WTC11 (cell line): ENCODE results near the gene TMEM92. TPM values are rescaled to one million over a fixed set of nuclear protein-coding genes. Genes with fewer than 3 reads are reported as not detected.

ENCODE experiments used
- ATAC-seq: fragments of 200-7000 bp; cut with Tn5 transposase; 2 replicates; pipeline ENCODE4 v1.10.0; 2021; ENCODE audit warnings: mild to moderate bottlenecking, moderate library complexity
- CTCF ChIA-PET: fragments of 300-600 bp; sonication (Branson Sonifier 250); formaldehyde crosslinking; loops from one replicate; lab custom pipeline; 2021; ENCODE audit warnings: antibody characterized with exemption; lab: Charles Lee
- POLR2A ChIA-PET: fragments of 350-600 bp; sonication (Branson Sonifier 250); formaldehyde crosslinking; loops from one replicate; lab custom pipeline; 2021; ENCODE audit warnings: antibody characterized with exemption; lab: Charles Lee
- DNase-seq: peaks from one replicate; pipeline ENCODE4 v3.0.0; 2021; ENCODE audit warnings: low spot score
- H3K27ac Mint-ChIP-seq: 2 replicates; pipeline ENCODE4 v1.8.0; 2021; ENCODE audit warnings: mixed read lengths
- H3K27me3 Mint-ChIP-seq: 2 replicates; pipeline ENCODE4 v1.8.0; 2021; ENCODE audit warnings: low read depth, mild to moderate bottlenecking, moderate library complexity, mixed read lengths
- H3K36me3 Mint-ChIP-seq: 2 replicates; pipeline ENCODE4 v1.8.0; 2021; ENCODE audit warnings: mixed read lengths
- H3K4me1 Mint-ChIP-seq: 2 replicates; pipeline ENCODE4 v1.8.0; 2022; ENCODE audit warnings: mixed read lengths
- H3K4me3 Mint-ChIP-seq: 2 replicates; pipeline ENCODE4 v1.8.0; 2021; ENCODE audit warnings: mild to moderate bottlenecking, moderate library complexity, mixed read lengths
- H3K9me3 Mint-ChIP-seq: 2 replicates; pipeline ENCODE4 v1.8.0; 2021; ENCODE audit warnings: mixed read lengths
- CBFB ChIP-seq: sonication (generic); formaldehyde crosslinking; IDR thresholded peaks from 2 replicates; pipeline ENCODE4 v1.8.1; 2022; ENCODE audit warnings: mild to moderate bottlenecking, low read depth, missing genetic modification reagents
- CDX4 ChIP-seq: fragments of 250-450 bp; sonication (Bioruptor Pico); IDR thresholded peaks from 2 replicates; pipeline ENCODE4 v1.9.0; 2021; ENCODE audit warnings: moderate library complexity, mild to moderate bottlenecking, inconsistent platforms, borderline replicate concordance
- NR3C1 ChIP-seq: sonication (generic); formaldehyde crosslinking; conservative IDR thresholded peaks from 2 replicates; pipeline ENCODE4 v1.8.1; 2023; ENCODE audit warnings: low read depth, mild to moderate bottlenecking, missing genetic modification reagents
- SMAD3 ChIP-seq: sonication (generic); formaldehyde crosslinking; IDR thresholded peaks from 2 replicates; pipeline ENCODE4 v1.8.0; 2022; ENCODE audit warnings: missing genetic modification reagents, mild to moderate bottlenecking, borderline replicate concordance
- USF2 ChIP-seq: sonication (generic); formaldehyde crosslinking; IDR thresholded peaks from 2 replicates; pipeline ENCODE4 v1.8.1; 2023; ENCODE audit warnings: mild to moderate bottlenecking, missing genetic modification reagents, moderate library complexity
- ZNF121 ChIP-seq: sonication (generic); formaldehyde crosslinking; IDR thresholded peaks from 2 replicates; pipeline ENCODE4 v1.8.0; 2023; ENCODE audit warnings: missing genetic modification reagents
- ZNF416 ChIP-seq: fragments of 250-450 bp; sonication (Bioruptor Pico); IDR thresholded peaks from 2 replicates; pipeline ENCODE4 v1.9.0; 2021; ENCODE audit warnings: mild to moderate bottlenecking, inconsistent platforms
- ZNF423 ChIP-seq: fragments of 250-450 bp; sonication (Bioruptor Pico); IDR thresholded peaks from 2 replicates; pipeline ENCODE4 v2.1.2; 2022; ENCODE audit warnings: mild to moderate bottlenecking, moderate library complexity
- total RNA-seq: library from RNA; stranded (reverse); gene quantifications from 3 replicates; pipeline ENCODE4 v1.2.3, GENCODE V29; 2021
- TF ChIP-seq, protein P1 (sequence below): fragments of 250-450 bp; sonication (Bioruptor Pico); IDR thresholded peaks from 2 replicates; pipeline ENCODE4 v1.9.0; 2021; ENCODE audit warnings: mild to moderate bottlenecking, borderline replicate concordance
- TF ChIP-seq, protein P2 (sequence below): fragments of 200-600 bp; IDR thresholded peaks from 2 replicates; pipeline ENCODE4 v1.8.0; 2022; ENCODE audit warnings: antibody characterized with exemption
- TF ChIP-seq, protein P3 (sequence below): fragments of 250-450 bp; sonication (Bioruptor Pico); IDR thresholded peaks from 2 replicates; pipeline ENCODE4 v1.8.0; 2021; ENCODE audit warnings: mild to moderate bottlenecking
- TF ChIP-seq, protein P4 (sequence below): fragments of 250-450 bp; sonication (Bioruptor Pico); IDR thresholded peaks from 2 replicates; pipeline ENCODE4 v2.1.2; 2022; ENCODE audit warnings: mild to moderate bottlenecking, moderate library complexity

Gene TMEM92
- total RNA-seq, 1 experiment from 2014 or later: 9.8 TPM

GRCh38 chr17:50292465-50292864 is 18.2 kb downstream of the TMEM92 start (continued):
- TF ChIP-seq USF2 (CRISPR knock-in tag) (no peak), CDX4 (CRISPR knock-in tag) (no peak), NR3C1 (CRISPR knock-in tag) (no peak)
- TF ChIP-seq, protein P1, sequence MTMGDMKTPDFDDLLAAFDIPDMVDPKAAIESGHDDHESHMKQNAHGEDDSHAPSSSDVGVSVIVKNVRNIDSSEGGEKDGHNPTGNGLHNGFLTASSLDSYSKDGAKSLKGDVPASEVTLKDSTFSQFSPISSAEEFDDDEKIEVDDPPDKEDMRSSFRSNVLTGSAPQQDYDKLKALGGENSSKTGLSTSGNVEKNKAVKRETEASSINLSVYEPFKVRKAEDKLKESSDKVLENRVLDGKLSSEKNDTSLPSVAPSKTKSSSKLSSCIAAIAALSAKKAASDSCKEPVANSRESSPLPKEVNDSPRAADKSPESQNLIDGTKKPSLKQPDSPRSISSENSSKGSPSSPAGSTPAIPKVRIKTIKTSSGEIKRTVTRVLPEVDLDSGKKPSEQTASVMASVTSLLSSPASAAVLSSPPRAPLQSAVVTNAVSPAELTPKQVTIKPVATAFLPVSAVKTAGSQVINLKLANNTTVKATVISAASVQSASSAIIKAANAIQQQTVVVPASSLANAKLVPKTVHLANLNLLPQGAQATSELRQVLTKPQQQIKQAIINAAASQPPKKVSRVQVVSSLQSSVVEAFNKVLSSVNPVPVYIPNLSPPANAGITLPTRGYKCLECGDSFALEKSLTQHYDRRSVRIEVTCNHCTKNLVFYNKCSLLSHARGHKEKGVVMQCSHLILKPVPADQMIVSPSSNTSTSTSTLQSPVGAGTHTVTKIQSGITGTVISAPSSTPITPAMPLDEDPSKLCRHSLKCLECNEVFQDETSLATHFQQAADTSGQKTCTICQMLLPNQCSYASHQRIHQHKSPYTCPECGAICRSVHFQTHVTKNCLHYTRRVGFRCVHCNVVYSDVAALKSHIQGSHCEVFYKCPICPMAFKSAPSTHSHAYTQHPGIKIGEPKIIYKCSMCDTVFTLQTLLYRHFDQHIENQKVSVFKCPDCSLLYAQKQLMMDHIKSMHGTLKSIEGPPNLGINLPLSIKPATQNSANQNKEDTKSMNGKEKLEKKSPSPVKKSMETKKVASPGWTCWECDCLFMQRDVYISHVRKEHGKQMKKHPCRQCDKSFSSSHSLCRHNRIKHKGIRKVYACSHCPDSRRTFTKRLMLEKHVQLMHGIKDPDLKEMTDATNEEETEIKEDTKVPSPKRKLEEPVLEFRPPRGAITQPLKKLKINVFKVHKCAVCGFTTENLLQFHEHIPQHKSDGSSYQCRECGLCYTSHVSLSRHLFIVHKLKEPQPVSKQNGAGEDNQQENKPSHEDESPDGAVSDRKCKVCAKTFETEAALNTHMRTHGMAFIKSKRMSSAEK (CRISPR knock-in tag): no peak

DNA sequence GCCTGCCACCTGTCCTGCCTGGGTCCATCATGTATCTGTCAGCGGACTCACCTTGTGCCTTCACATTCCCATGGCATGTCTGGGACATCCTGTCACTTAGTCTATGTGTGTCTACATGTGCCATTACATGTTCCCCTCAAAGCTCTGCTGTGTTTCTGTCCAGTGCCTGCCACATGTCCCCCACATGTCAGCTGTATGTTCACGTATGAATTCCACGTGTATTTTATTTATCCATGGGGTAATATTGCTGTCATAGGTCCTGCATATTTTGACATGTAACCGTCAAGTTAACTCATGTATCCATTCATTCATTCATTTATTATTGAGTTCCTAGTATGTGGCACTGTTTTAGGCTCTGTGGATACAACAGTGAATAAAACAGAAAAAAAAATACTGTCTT is 20.8 kb downstream of the TMEM92 start:
- Mint-ChIP-seq H3K9me3 (no peaks in the 10 kb centered on the region), H3K36me3 (no peaks in the 10 kb centered on the region), H3K27ac (no peak overlapping the region), H3K27me3 (no peaks in the 10 kb centered on the region), H3K4me1 (peaks cover 13% of the 10 kb centered on the region), H3K4me3 (no peak overlapping the region)
- ChIA-PET POLR2A (no interaction called here), CTCF (interaction anchor here (0.6 to 9.0 kb wide), 7 partner anchors 21 to 126 kb away, joined by 3 to 183 read pairs (median 5); partner anchors contain the start of genes COL1A1, LRRC59 and TMEM92)
- TF ChIP-seq SMAD3 (CRISPR knock-in tag) (no peak), ZNF121 (CRISPR knock-in tag) (0 out of 2 replicates have a peak, but pooled peaks have one; percentile 3)
- ATAC-seq (no peak), DNase-seq (no peak)

DNA sequence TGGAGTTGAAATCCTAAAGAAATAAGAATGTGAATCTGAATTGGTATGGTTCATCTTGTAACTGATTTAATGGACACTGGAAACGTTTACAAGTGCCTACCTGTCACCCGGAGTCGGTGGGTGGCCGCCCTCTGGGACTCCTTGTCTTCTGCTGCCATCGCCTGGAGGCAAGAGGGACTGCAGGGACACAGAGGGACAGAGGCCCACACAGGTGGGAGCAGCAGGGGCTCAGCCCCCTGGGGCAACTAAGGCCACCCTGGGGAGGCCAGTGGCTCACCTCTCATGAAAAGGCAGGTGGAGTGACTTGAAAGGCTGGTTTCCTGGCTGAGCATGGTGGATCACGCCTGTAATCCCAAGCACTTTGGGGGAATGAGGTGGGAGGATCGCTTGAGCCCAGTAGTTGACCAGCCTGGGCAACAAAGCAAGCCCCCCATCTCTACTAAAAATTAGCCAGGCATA is 23.2 kb downstream of the TMEM92 start:
- ATAC-seq: peak; percentile 94
- ChIA-PET POLR2A (interaction anchor here (2.2 kb wide), 1 partner anchor 97 kb away, joined by 9 read pairs; no protein-coding TSS in a partner anchor), CTCF (interaction anchor here (0.6 to 9.0 kb wide), 27 partner anchors 9 to 207 kb away, joined by 3 to 183 read pairs (median 4); partner anchors contain the start of genes COL1A1, LRRC59, PDK2 and SGCA)
- Mint-ChIP-seq H3K27me3 (peaks cover 7% of the 10 kb centered on the region), H3K4me3 (no peak overlapping the region), H3K27ac (no peak overlapping the region), H3K4me1 (peaks cover 11% of the 10 kb centered on the region), H3K9me3 (no peaks in the 10 kb centered on the region), H3K36me3 (no peaks in the 10 kb centered on the region)
- TF ChIP-seq ZNF416 (0 out of 2 replicates have a peak, but pooled peaks have one; percentile 64), ZNF423 (CRISPR knock-in tag) (peak; percentile 100), CBFB (no peak)
- TF ChIP-seq, protein P2, sequence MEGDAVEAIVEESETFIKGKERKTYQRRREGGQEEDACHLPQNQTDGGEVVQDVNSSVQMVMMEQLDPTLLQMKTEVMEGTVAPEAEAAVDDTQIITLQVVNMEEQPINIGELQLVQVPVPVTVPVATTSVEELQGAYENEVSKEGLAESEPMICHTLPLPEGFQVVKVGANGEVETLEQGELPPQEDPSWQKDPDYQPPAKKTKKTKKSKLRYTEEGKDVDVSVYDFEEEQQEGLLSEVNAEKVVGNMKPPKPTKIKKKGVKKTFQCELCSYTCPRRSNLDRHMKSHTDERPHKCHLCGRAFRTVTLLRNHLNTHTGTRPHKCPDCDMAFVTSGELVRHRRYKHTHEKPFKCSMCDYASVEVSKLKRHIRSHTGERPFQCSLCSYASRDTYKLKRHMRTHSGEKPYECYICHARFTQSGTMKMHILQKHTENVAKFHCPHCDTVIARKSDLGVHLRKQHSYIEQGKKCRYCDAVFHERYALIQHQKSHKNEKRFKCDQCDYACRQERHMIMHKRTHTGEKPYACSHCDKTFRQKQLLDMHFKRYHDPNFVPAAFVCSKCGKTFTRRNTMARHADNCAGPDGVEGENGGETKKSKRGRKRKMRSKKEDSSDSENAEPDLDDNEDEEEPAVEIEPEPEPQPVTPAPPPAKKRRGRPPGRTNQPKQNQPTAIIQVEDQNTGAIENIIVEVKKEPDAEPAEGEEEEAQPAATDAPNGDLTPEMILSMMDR: peak; percentile 92
- TF ChIP-seq, protein P3, sequence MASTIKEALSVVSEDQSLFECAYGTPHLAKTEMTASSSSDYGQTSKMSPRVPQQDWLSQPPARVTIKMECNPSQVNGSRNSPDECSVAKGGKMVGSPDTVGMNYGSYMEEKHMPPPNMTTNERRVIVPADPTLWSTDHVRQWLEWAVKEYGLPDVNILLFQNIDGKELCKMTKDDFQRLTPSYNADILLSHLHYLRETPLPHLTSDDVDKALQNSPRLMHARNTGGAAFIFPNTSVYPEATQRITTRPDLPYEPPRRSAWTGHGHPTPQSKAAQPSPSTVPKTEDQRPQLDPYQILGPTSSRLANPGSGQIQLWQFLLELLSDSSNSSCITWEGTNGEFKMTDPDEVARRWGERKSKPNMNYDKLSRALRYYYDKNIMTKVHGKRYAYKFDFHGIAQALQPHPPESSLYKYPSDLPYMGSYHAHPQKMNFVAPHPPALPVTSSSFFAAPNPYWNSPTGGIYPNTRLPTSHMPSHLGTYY (CRISPR knock-in tag): no peak
- TF ChIP-seq, protein P4, sequence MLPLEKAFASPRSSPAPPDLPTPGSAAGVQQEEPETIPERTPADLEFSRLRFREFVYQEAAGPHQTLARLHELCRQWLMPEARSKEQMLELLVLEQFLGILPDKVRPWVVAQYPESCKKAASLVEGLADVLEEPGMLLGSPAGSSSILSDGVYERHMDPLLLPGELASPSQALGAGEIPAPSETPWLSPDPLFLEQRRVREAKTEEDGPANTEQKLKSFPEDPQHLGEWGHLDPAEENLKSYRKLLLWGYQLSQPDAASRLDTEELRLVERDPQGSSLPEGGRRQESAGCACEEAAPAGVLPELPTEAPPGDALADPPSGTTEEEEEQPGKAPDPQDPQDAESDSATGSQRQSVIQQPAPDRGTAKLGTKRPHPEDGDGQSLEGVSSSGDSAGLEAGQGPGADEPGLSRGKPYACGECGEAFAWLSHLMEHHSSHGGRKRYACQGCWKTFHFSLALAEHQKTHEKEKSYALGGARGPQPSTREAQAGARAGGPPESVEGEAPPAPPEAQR (CRISPR knock-in tag): no peak
- DNase-seq: peak; percentile 91
